ENCODE data around the gene MAP3K3. TPM values are rescaled to one million over a fixed set of nuclear protein-coding genes. Genes with fewer than 3 reads are reported as not detected.

The MAP3K3 gene
- total RNA-seq, 2 donors from 2014 or later = 13.4 to 15.5 TPM

- Histone ChIP-seq H3K27ac (no peak overlapping the region), H3K4me1 (peaks cover 11% of the 10 kb centered on the region), H3K27me3 (no peaks in the 10 kb centered on the region), H3K9me3 (no peaks in the 10 kb centered on the region), H3K36me3 (no peaks in the 10 kb centered on the region), H3K4me3 (no peak overlapping the region), H3K9ac (ENCODE audit: low read depth in 2 of 2, low read length in 2 of 2) (no peak overlapping the region)
- intact Hi-C loops (cut with DNase I) = no loop called here
- TF ChIP-seq CTCF (IDR thresholded peaks at IDR 0.05) = no peak
- DNase-seq = no peak
Observed at GRCh38 chr17:63679214-63679613, 57.0 kb downstream of the MAP3K3 start.

- DNase-seq = no peak
- no peak overlapping the region for H3K4me3 ChIP-seq
- H3K4me1 ChIP-seq = peaks cover 3% of the 10 kb centered on the region
- no peak for TF ChIP-seq CTCF (IDR thresholded peaks at IDR 0.05)
- H3K27ac ChIP-seq = no peak overlapping the region
- no peaks in the 10 kb centered on the region for H3K36me3 ChIP-seq
- no peak overlapping the region for H3K9ac ChIP-seq (ENCODE audit: low read depth in 2 of 2, low read length in 2 of 2)
- H3K9me3 ChIP-seq = no peaks in the 10 kb centered on the region
- no peaks in the 10 kb centered on the region for H3K27me3 ChIP-seq
- intact Hi-C loops (cut with DNase I) = no loop called here
Observed at GRCh38 chr17:63680700-63681099, 58.5 kb downstream of the MAP3K3 start.

- H3K9me3 ChIP-seq = no peaks in the 10 kb centered on the region
- H3K4me3 ChIP-seq = no peak overlapping the region
- no peak overlapping the region for H3K9ac ChIP-seq (ENCODE audit: low read depth in 2 of 2, low read length in 2 of 2)
- intact Hi-C loops (cut with DNase I) = no loop called here
- no peak for TF ChIP-seq CTCF (IDR thresholded peaks at IDR 0.05)
- no peaks in the 10 kb centered on the region for H3K36me3 ChIP-seq
- no peak overlapping the region for H3K27ac ChIP-seq
- no peaks in the 10 kb centered on the region for H3K27me3 ChIP-seq
- peaks cover 2% of the 10 kb centered on the region for H3K4me1 ChIP-seq
- DNase-seq = no peak
Observed at GRCh38 chr17:63681530-63681929, 59.3 kb downstream of the MAP3K3 start.

GRCh38 chr17:63682441-63682840, 60.2 kb downstream of the MAP3K3 start:
- intact Hi-C loops (cut with DNase I) = no loop called here
- Histone ChIP-seq H3K27me3 (no peaks in the 10 kb centered on the region), H3K27ac (no peak overlapping the region), H3K4me3 (no peak overlapping the region), H3K9ac (ENCODE audit: low read depth in 2 of 2, low read length in 2 of 2) (no peak overlapping the region), H3K4me1 (no peaks in the 10 kb centered on the region), H3K9me3 (no peaks in the 10 kb centered on the region), H3K36me3 (no peaks in the 10 kb centered on the region)
- DNase-seq = no peak
- TF ChIP-seq CTCF (IDR thresholded peaks at IDR 0.05) = no peak

- TF ChIP-seq CTCF (IDR thresholded peaks at IDR 0.05) = no peak
- H3K9ac ChIP-seq (ENCODE audit: low read depth in 2 of 2, low read length in 2 of 2) = no peak overlapping the region
- DNase-seq = no peak
- H3K4me1 ChIP-seq = no peaks in the 10 kb centered on the region
- no peaks in the 10 kb centered on the region for H3K9me3 ChIP-seq
- no peak overlapping the region for H3K4me3 ChIP-seq
- H3K27ac ChIP-seq = no peak overlapping the region
- no peaks in the 10 kb centered on the region for H3K27me3 ChIP-seq
- no peaks in the 10 kb centered on the region for H3K36me3 ChIP-seq
- intact Hi-C loops (cut with DNase I) = no loop called here
Observed at GRCh38 chr17:63682981-63683380, 60.8 kb downstream of the MAP3K3 start.

- Histone ChIP-seq H3K4me1 (no peaks in the 10 kb centered on the region), H3K27me3 (no peaks in the 10 kb centered on the region), H3K27ac (no peak overlapping the region), H3K9ac (ENCODE audit: low read depth in 2 of 2, low read length in 2 of 2) (no peak overlapping the region), H3K36me3 (peaks cover 6% of the 10 kb centered on the region), H3K4me3 (no peak overlapping the region), H3K9me3 (no peaks in the 10 kb centered on the region)
- intact Hi-C loops (cut with DNase I) = no loop called here
- no peak for DNase-seq
- TF ChIP-seq CTCF (IDR thresholded peaks at IDR 0.05) = no peak
Observed at GRCh38 chr17:63685041-63685440, 62.8 kb downstream of the MAP3K3 start.

Measured in colonic mucosa (tissue), 4 donors.